Measurements from ENCODE around the gene STXBP6.
"Not testable (repeated sequence)": the region's sequence is repeated elsewhere in the genome, so short reads cannot be mapped to it uniquely, and the experiment has no call there.

The STXBP6 gene

GRCh38 chr14:24803933-24804494 lies 245.9 kb downstream of the STXBP6 start:
- H3K4me3 ChIP-seq (ENCODE audit: low read depth, low read length), result no peak overlapping the region
- no peak for TF ChIP-seq CTCF (IDR thresholded peaks at IDR 0.05; ENCODE audit: borderline replicate concordance, insufficient read depth, low read depth, low read length)

GRCh38 chr14:24803426-24803825 lies 246.5 kb downstream of the STXBP6 start:
- not testable (repeated sequence) for H3K4me3 ChIP-seq (ENCODE audit: low read depth, low read length)

GRCh38 chr14:24802236-24802635 lies 247.7 kb downstream of the STXBP6 start:
- TF ChIP-seq CTCF (IDR thresholded peaks at IDR 0.05; ENCODE audit: borderline replicate concordance, insufficient read depth, low read depth, low read length), result no peak
- no peak overlapping the region for H3K4me3 ChIP-seq (ENCODE audit: low read depth, low read length)

DNA sequence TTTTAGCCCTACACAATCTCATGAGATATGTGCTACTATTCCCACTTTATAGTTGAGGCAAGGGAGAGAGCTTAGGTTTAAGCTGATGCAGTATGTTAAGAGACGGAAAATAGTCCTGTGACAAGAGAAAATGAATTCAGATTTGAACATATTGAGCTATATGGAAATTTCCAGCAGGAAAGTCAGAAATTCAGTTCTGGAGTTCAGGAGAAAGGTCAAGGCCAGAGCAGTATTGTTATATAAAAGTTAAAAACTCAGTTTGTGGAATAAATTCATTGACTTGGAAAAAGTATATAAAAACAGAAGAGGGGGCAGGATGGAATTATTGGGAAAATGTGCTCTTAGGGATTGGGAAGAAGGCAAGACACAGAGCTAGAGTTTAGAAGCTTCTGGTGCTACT lies 248.9 kb downstream of the STXBP6 start:
- no peak overlapping the region for H3K4me3 ChIP-seq (ENCODE audit: low read depth, low read length)
- TF ChIP-seq CTCF (IDR thresholded peaks at IDR 0.05; ENCODE audit: borderline replicate concordance, insufficient read depth, low read depth, low read length), result no peak

DNA sequence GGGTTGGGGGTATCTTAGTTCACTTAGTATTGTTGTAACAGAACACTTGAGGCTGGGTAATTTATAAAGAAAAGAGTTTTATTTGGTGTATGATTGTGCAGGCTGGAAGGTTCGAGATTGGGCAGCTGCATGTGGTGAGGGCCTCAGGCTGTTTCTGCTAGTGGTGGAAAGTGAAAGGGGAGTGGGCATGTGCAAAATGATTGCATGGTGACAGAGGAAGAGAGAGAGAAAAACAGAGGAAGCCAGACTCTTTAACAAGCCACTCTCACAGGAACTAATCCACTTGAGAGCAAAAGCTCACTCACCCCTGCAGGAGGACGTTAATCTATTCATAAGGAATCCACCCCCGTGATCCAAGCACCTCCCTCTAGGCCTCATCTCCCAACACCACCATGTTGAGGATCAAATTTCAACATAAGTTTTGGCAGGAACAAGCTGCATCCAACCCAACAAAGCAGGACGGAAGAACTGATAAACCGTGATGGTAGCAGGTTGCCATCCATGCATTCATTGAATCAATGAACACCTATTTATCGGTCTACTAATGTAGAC lies 251.0 kb downstream of the STXBP6 start:
- TF ChIP-seq CTCF (IDR thresholded peaks at IDR 0.05; ENCODE audit: borderline replicate concordance, insufficient read depth, low read depth, low read length), result no peak
- H3K4me3 ChIP-seq (ENCODE audit: low read depth, low read length), result no peak overlapping the region

DNA sequence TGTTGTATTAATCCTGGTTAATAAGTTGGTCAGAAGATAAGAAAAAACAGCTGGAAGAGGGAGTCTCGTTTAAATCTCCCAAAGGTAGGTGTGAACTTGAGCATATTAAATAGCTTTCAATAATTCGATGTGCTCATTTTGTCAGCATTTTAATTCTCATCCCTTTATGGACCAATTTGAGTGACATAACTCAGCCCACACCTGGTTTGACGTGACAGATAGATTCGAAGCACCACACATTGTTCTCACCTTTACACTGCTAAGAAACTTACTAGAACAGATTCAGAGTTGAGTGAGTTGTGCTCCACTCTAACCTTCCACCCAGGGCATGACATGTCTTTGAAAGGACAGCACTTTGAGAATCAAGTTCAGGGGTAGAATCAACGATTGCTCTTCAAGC lies 254.5 kb downstream of the STXBP6 start:
- TF ChIP-seq CTCF (IDR thresholded peaks at IDR 0.05; ENCODE audit: borderline replicate concordance, insufficient read depth, low read depth, low read length), result no peak
- no peak overlapping the region for H3K4me3 ChIP-seq (ENCODE audit: low read depth, low read length)

DNA sequence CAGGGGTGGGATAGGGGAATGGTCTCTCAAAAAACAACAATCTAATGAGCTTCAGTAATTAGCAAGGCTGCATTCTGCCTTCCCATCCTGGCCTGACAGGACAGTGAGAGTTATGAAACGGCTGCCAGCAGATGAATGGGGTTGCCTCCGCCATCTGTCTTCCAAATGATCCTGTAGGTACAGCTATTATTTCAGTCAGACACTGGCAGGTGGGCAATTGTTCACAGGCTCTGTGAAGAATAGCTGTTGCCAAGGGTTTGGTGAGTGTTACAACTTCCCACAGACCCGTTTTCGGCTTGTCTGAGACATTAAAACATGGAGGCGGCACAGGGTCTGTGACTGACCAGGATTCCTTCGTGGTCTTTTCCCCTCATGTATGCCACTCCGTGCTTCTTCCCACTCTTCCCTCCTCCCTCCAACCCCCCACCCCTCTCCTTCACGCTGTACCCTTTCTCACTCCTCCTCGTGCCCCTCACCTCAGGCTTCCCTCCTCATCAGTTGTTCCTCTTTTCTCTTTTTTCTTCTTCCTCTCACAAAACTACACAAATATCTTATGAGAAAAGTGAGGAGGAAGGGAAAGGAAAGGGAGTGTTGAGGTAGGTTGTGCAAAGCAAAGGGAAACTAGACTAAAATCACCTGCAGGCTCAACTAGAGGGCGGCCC lies 255.2 kb downstream of the STXBP6 start:
- no peak for TF ChIP-seq CTCF (IDR thresholded peaks at IDR 0.05; ENCODE audit: borderline replicate concordance, insufficient read depth, low read depth, low read length)
- H3K4me3 ChIP-seq (ENCODE audit: low read depth, low read length), result no peak overlapping the region

Measured in GM12875 (cell line).